Neural progenitor cell (in vitro differentiated cells): ENCODE data around the gene CSRNP2. TPM values are rescaled to one million over a fixed set of nuclear protein-coding genes. Genes with fewer than 3 reads are reported as not detected.

Source experiments
- DNase-seq: peaks from one replicate; pipeline ENCODE4 v3.0.0-alpha.2; 2016; ENCODE audit warnings: low spot score
- H2AFZ ChIP-seq: fragments of 200-600 bp; sonication (generic); replicated peaks from 2 replicates; pipeline ENCODE4 v1.6.1; 2016; ENCODE audit warnings: antibody characterized with exemption
- H3F3A ChIP-seq: fragments of 200-600 bp; sonication (generic); 2 replicates; pipeline ENCODE4 v1.6.1; 2016; ENCODE audit warnings: antibody characterized with exemption, low read depth
- H3K27ac ChIP-seq: fragments of 200-600 bp; sonication (generic); 2 replicates; pipeline ENCODE4 v1.5.1; 2016; ENCODE audit warnings: mild to moderate bottlenecking
- H3K27me3 ChIP-seq: fragments of 200-600 bp; sonication (generic); 2 replicates; pipeline ENCODE4 v1.6.1; 2016; ENCODE audit warnings: mild to moderate bottlenecking, moderate library complexity
- H3K36me3 ChIP-seq: fragments of 200-600 bp; sonication (generic); 2 replicates; pipeline ENCODE4 v1.5.1; 2016
- H3K4me1 ChIP-seq: fragments of 200-600 bp; sonication (generic); 2 replicates; pipeline ENCODE4 v1.6.1; 2016; ENCODE audit warnings: mixed run types
- H3K4me2 ChIP-seq: fragments of 200-600 bp; sonication (generic); 2 replicates; pipeline ENCODE4 v1.6.1; 2016
- H3K4me3 ChIP-seq: fragments of 200-600 bp; sonication (generic); 2 replicates; pipeline ENCODE4 v1.5.1; 2016
- H3K79me2 ChIP-seq: fragments of 200-600 bp; sonication (generic); 2 replicates; pipeline ENCODE4 v1.6.1; 2016; ENCODE audit warnings: low read depth
- H3K9ac ChIP-seq: fragments of 200-600 bp; sonication (generic); 2 replicates; pipeline ENCODE4 v1.6.1; 2016
- H3K9me3 ChIP-seq: fragments of 200-600 bp; sonication (generic); 2 replicates; pipeline ENCODE4 v1.5.1; 2016; ENCODE audit warnings: low read depth
- H4K20me1 ChIP-seq: fragments of 200-600 bp; sonication (generic); 2 replicates; pipeline ENCODE4 v1.6.1; 2016; ENCODE audit warnings: low read depth
- H3K27ac Mint-ChIP-seq: 3 replicates; pipeline ENCODE4 v1.8.0; 2021; ENCODE audit warnings: mixed read lengths
- H3K27me3 Mint-ChIP-seq: 2 replicates; pipeline ENCODE4 v1.8.0; 2022; ENCODE audit warnings: low read depth, mild to moderate bottlenecking, inconsistent platforms, moderate library complexity, mixed read lengths; ENCODE audit not compliant: insufficient read depth
- H3K36me3 Mint-ChIP-seq: 3 replicates; pipeline ENCODE4 v1.8.0; 2021; ENCODE audit warnings: mixed read lengths
- H3K4me1 Mint-ChIP-seq: 3 replicates; pipeline ENCODE4 v1.8.0; 2021; ENCODE audit warnings: mixed read lengths
- H3K4me3 Mint-ChIP-seq: 3 replicates; pipeline ENCODE4 v1.8.0; 2021; ENCODE audit warnings: mild to moderate bottlenecking, moderate library complexity, mixed read lengths
- H3K9me3 Mint-ChIP-seq: 3 replicates; pipeline ENCODE4 v1.8.0; 2020; ENCODE audit warnings: mixed read lengths
- CTCF ChIP-seq: fragments of 200-600 bp; sonication (generic); IDR thresholded peaks from 2 replicates; pipeline ENCODE4 v1.5.1; 2017; ENCODE audit warnings: antibody characterized with exemption, mild to moderate bottlenecking
- EZH2 ChIP-seq: fragments of 200-600 bp; sonication (generic); IDR thresholded peaks from 2 replicates; pipeline ENCODE4 v1.6.1; 2017; ENCODE audit warnings: antibody characterized with exemption, mild to moderate bottlenecking, moderate library complexity
- EZH2phosphoT487 ChIP-seq: fragments of 200-600 bp; sonication (generic); IDR thresholded peaks from 2 replicates; pipeline ENCODE4 v1.6.1; 2017; ENCODE audit warnings: antibody characterized with exemption
- total RNA-seq: library from RNA; depleted of rRNA; stranded (reverse); fragments of >200 nt; gene quantifications from 2 replicates; pipeline ENCODE4 v1.2.3, GENCODE V29; 2015; ENCODE audit warnings: low replicate concordance

Gene CSRNP2
- total RNA-seq, 1 donor from 2014 or later = 28.6 TPM

- no peak overlapping the region for H3K27ac ChIP-seq
- no peak for DNase-seq
- H3K4me2 ChIP-seq = no peak overlapping the region
- peaks cover 5% of the 10 kb centered on the region for H3K4me1 Mint-ChIP-seq
- H3K4me3 ChIP-seq = no peak overlapping the region
- no peaks in the 10 kb centered on the region for H3K27me3 ChIP-seq
- H3K79me2 ChIP-seq = peaks cover 21% of the 10 kb centered on the region
- no peak for TF ChIP-seq CTCF
- TF ChIP-seq EZH2phosphoT487 = no peak
- no peak for TF ChIP-seq EZH2
- peaks cover 15% of the 10 kb centered on the region for H3K36me3 Mint-ChIP-seq
- no peaks in the 10 kb centered on the region for H3K9me3 ChIP-seq
- no peak overlapping the region for H3K4me3 Mint-ChIP-seq
- no peak overlapping the region for H3K27ac Mint-ChIP-seq
- H2AFZ ChIP-seq = no peak overlapping the region
- H3K4me1 ChIP-seq = no peaks in the 10 kb centered on the region
- H3F3A ChIP-seq = no peaks in the 10 kb centered on the region
- no peaks in the 10 kb centered on the region for H3K9me3 Mint-ChIP-seq
- H4K20me1 ChIP-seq = peaks cover 15% of the 10 kb centered on the region
- peaks cover 6% of the 10 kb centered on the region for H3K27me3 Mint-ChIP-seq
- H3K9ac ChIP-seq = no peak overlapping the region
- no peaks in the 10 kb centered on the region for H3K36me3 ChIP-seq
These were observed 41.1 kb upstream of the CSRNP2 start for GRCh38 chr12:51124504-51124903.

GRCh38 chr12:51122844-51123243, 39.4 kb upstream of the CSRNP2 start:
- no peak overlapping the region for H3K9ac ChIP-seq
- Mint-ChIP-seq H3K4me1 (peaks cover 4% of the 10 kb centered on the region), H3K27ac (no peak overlapping the region), H3K9me3 (no peaks in the 10 kb centered on the region), H3K4me3 (no peak overlapping the region), H3K27me3 (peaks cover 4% of the 10 kb centered on the region), H3K36me3 (peaks cover 17% of the 10 kb centered on the region)
- no peak overlapping the region for H3K4me3 ChIP-seq
- H3F3A ChIP-seq = no peaks in the 10 kb centered on the region
- peaks cover 14% of the 10 kb centered on the region for H3K79me2 ChIP-seq
- DNase-seq = no peak
- peaks cover 15% of the 10 kb centered on the region for H4K20me1 ChIP-seq
- no peaks in the 10 kb centered on the region for H3K36me3 ChIP-seq
- no peaks in the 10 kb centered on the region for H3K9me3 ChIP-seq
- no peak overlapping the region for H3K4me2 ChIP-seq
- no peak overlapping the region for H3K27ac ChIP-seq
- no peak for TF ChIP-seq CTCF
- no peak for TF ChIP-seq EZH2
- TF ChIP-seq EZH2phosphoT487 = no peak
- H3K4me1 ChIP-seq = no peaks in the 10 kb centered on the region
- no peaks in the 10 kb centered on the region for H3K27me3 ChIP-seq
- no peak overlapping the region for H2AFZ ChIP-seq

- Histone ChIP-seq H3K27me3 (no peaks in the 10 kb centered on the region), H3K4me1 (no peaks in the 10 kb centered on the region), H3K4me3 (no peak overlapping the region), H3F3A (no peaks in the 10 kb centered on the region), H3K36me3 (peaks cover 4% of the 10 kb centered on the region), H3K27ac (no peak overlapping the region), H4K20me1 (no peaks in the 10 kb centered on the region), H3K79me2 (peaks cover 14% of the 10 kb centered on the region), H3K9ac (no peak overlapping the region), H3K4me2 (no peak overlapping the region), H2AFZ (no peak overlapping the region), H3K9me3 (no peaks in the 10 kb centered on the region)
- Mint-ChIP-seq H3K9me3 (no peaks in the 10 kb centered on the region), H3K36me3 (peaks cover 20% of the 10 kb centered on the region), H3K4me1 (no peaks in the 10 kb centered on the region), H3K27me3 (peaks cover 2% of the 10 kb centered on the region), H3K4me3 (no peak overlapping the region), H3K27ac (no peak overlapping the region)
- no peak for TF ChIP-seq EZH2
- no peak for TF ChIP-seq EZH2phosphoT487
- TF ChIP-seq CTCF = no peak
- no peak for DNase-seq
These were observed 35.3 kb upstream of the CSRNP2 start for GRCh38 chr12:51118706-51119105.

- Mint-ChIP-seq H3K27me3 (peaks cover 2% of the 10 kb centered on the region), H3K27ac (no peak overlapping the region), H3K36me3 (peaks cover 25% of the 10 kb centered on the region), H3K9me3 (no peaks in the 10 kb centered on the region), H3K4me3 (no peak overlapping the region), H3K4me1 (no peaks in the 10 kb centered on the region)
- Histone ChIP-seq H3K4me3 (no peak overlapping the region), H3K27me3 (no peaks in the 10 kb centered on the region), H3K9me3 (no peaks in the 10 kb centered on the region), H2AFZ (no peak overlapping the region), H3F3A (no peaks in the 10 kb centered on the region), H3K79me2 (no peaks in the 10 kb centered on the region), H3K4me2 (no peak overlapping the region), H3K36me3 (peaks cover 9% of the 10 kb centered on the region), H3K27ac (no peak overlapping the region), H3K9ac (no peak overlapping the region), H4K20me1 (no peaks in the 10 kb centered on the region), H3K4me1 (no peaks in the 10 kb centered on the region)
- TF ChIP-seq EZH2 = no peak
- no peak for TF ChIP-seq EZH2phosphoT487
- TF ChIP-seq CTCF = no peak
- no peak for DNase-seq
These were observed 32.1 kb upstream of the CSRNP2 start for GRCh38 chr12:51115533-51115932.
